A549 (cell line): ENCODE measurements around the gene DAD1.

ENCODE experiments used
- CEBPB ChIP-seq, 2 experiments: fragments of >200 bp in 1 of 2; sonication (Bioruptor Twin) in 1 of 2; formaldehyde crosslinking in 1 of 2; IDR thresholded peaks; 2 replicates each; pipeline ENCODE4 v1.6.1; 2012 to 2016
- CHD2 ChIP-seq: fragments of 150-350 bp; IDR thresholded peaks from 2 replicates; pipeline ENCODE4 v1.6.1; 2014; ENCODE audit warnings: low read length; ENCODE audit not compliant: partially characterized antibody
- EP300 ChIP-seq, 2 experiments: fragments of >200 bp; sonication (Bioruptor Twin); formaldehyde crosslinking; IDR thresholded peaks; 2 replicates in 1 of 2; 3 replicates in 1 of 2; pipeline ENCODE4 v1.6.1; 2016 to 2017
- ESRRA ChIP-seq: fragments of 150-350 bp; IDR thresholded peaks from 2 replicates; pipeline ENCODE4 v1.6.1; 2014; ENCODE audit warnings: mild to moderate bottlenecking, low read length, borderline replicate concordance
- FOSB ChIP-seq: fragments of 250-450 bp; sonication (Bioruptor Pico); IDR thresholded peaks from 2 replicates; pipeline ENCODE4 v1.5.0; 2020; ENCODE audit warnings: mild to moderate bottlenecking, moderate library complexity
- HDAC2 ChIP-seq: fragments of 200-600 bp; sonication (generic); IDR thresholded peaks from 2 replicates; pipeline ENCODE4 v1.6.1; 2016
- HEYL ChIP-seq: fragments of 250-450 bp; sonication (Bioruptor Pico); IDR thresholded peaks from 2 replicates; pipeline ENCODE4 v1.8.0; 2021; ENCODE audit warnings: mild to moderate bottlenecking, moderate library complexity
- POLR2A ChIP-seq: IDR thresholded peaks from 2 replicates; pipeline ENCODE4 v1.6.1; 2012; ENCODE audit warnings: mild to moderate bottlenecking, low read length
- REST ChIP-seq: fragments of 200-600 bp; sonication (generic); IDR thresholded peaks from 2 replicates; pipeline ENCODE4 v1.6.1; 2016; ENCODE audit warnings: antibody characterized with exemption, mild to moderate bottlenecking, moderate library complexity
- RNF2 ChIP-seq: fragments of 200-600 bp; sonication (generic); IDR thresholded peaks from 2 replicates; pipeline ENCODE4 v1.6.1; 2016; ENCODE audit warnings: low read depth, mild to moderate bottlenecking, antibody characterized with exemption, moderate library complexity, borderline replicate concordance
- SREBF2 ChIP-seq: fragments of 450-650 bp; IDR thresholded peaks from 2 replicates; pipeline ENCODE4 v1.6.1; 2014; ENCODE audit warnings: mild to moderate bottlenecking, moderate library complexity
- ZSCAN20 ChIP-seq: fragments of 250-450 bp; sonication (Bioruptor Pico); IDR thresholded peaks from 2 replicates; pipeline ENCODE4 v1.8.0; 2022; ENCODE audit warnings: mild to moderate bottlenecking, moderate library complexity
- TF ChIP-seq, protein P1 (sequence below): fragments of >200 bp; sonication (Bioruptor Twin); formaldehyde crosslinking; IDR thresholded peaks from 3 replicates; pipeline ENCODE4 v1.5.1; 2016
- TF ChIP-seq, protein P2 (sequence below): IDR thresholded peaks from 2 replicates; pipeline ENCODE4 v1.6.1; 2012

GRCh38 chr14:22531451-22532344 is 57.3 kb downstream of the DAD1 start:
- no peak for TF ChIP-seq POLR2A
- no peak for TF ChIP-seq CEBPB (IDR thresholded peaks at IDR 0.05)
- TF ChIP-seq ESRRA = no peak
- TF ChIP-seq, protein P1, sequence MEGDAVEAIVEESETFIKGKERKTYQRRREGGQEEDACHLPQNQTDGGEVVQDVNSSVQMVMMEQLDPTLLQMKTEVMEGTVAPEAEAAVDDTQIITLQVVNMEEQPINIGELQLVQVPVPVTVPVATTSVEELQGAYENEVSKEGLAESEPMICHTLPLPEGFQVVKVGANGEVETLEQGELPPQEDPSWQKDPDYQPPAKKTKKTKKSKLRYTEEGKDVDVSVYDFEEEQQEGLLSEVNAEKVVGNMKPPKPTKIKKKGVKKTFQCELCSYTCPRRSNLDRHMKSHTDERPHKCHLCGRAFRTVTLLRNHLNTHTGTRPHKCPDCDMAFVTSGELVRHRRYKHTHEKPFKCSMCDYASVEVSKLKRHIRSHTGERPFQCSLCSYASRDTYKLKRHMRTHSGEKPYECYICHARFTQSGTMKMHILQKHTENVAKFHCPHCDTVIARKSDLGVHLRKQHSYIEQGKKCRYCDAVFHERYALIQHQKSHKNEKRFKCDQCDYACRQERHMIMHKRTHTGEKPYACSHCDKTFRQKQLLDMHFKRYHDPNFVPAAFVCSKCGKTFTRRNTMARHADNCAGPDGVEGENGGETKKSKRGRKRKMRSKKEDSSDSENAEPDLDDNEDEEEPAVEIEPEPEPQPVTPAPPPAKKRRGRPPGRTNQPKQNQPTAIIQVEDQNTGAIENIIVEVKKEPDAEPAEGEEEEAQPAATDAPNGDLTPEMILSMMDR = no peak
- TF ChIP-seq HDAC2 = no peak
- TF ChIP-seq EP300 (IDR thresholded peaks at IDR 0.05) = no peak
- TF ChIP-seq RNF2 = no peak
- no peak for TF ChIP-seq CHD2
- TF ChIP-seq REST = no peak
- TF ChIP-seq, protein P2, sequence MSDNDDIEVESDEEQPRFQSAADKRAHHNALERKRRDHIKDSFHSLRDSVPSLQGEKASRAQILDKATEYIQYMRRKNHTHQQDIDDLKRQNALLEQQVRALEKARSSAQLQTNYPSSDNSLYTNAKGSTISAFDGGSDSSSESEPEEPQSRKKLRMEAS = no peak
- TF ChIP-seq SREBF2 = no peak
- no peak for TF ChIP-seq ZSCAN20
- TF ChIP-seq HEYL (CRISPR knock-in tag) = no peak
- no peak for TF ChIP-seq FOSB
